NCI-H2171 treated with DMSO at 0.1 percent for 48 hours (cell line): Measurements from ENCODE around the gene C10orf71.

Experiments
- DNase-seq: peaks from one replicate; lab custom pipeline; 2025; lab: John Stamatoyannopoulos, UW

C10orf71 gene

GRCh38 chr10:49318755-49319154 lies 19.8 kb downstream of the C10orf71 start:
- no peak for DNase-seq

- no peak for DNase-seq
Observed at GRCh38 chr10:49319206-49319605, 20.2 kb downstream of the C10orf71 start.

- DNase-seq = no peak
Observed at GRCh38 chr10:49320191-49320590, 21.2 kb downstream of the C10orf71 start.

GRCh38 chr10:49321021-49321420 lies 22.1 kb downstream of the C10orf71 start:
- DNase-seq = no peak

- no peak for DNase-seq
Observed at GRCh38 chr10:49322371-49323170, 23.6 kb downstream of the C10orf71 start.

- no peak for DNase-seq
Observed at GRCh38 chr10:49323171-49323895, 24.4 kb downstream of the C10orf71 start.

- no peak for DNase-seq
Observed at GRCh38 chr10:49323896-49324270, 24.9 kb downstream of the C10orf71 start.

GRCh38 chr10:49324711-49325110 lies 25.7 kb downstream of the C10orf71 start:
- DNase-seq = no peak

GRCh38 chr10:49325131-49325915 lies 26.4 kb downstream of the C10orf71 start:
- DNase-seq = no peak

GRCh38 chr10:49325916-49326783 lies 27.2 kb downstream of the C10orf71 start:
- no peak for DNase-seq

- DNase-seq = no peak
Observed at GRCh38 chr10:49327036-49327813, 28.3 kb downstream of the C10orf71 start.

GRCh38 chr10:49328401-49329145 lies 29.6 kb downstream of the C10orf71 start:
- DNase-seq = no peak

GRCh38 chr10:49329146-49329505 lies 30.2 kb downstream of the C10orf71 start:
- no peak for DNase-seq

GRCh38 chr10:49330127-49330665 lies 31.2 kb downstream of the C10orf71 start:
- DNase-seq = no peak

- no peak for DNase-seq
Observed at GRCh38 chr10:49331431-49331830, 32.5 kb downstream of the C10orf71 start.

- no peak for DNase-seq
Observed at GRCh38 chr10:49332333-49332732, 33.4 kb downstream of the C10orf71 start.

GRCh38 chr10:49332768-49333167 lies 33.8 kb downstream of the C10orf71 start:
- no peak for DNase-seq

GRCh38 chr10:49333192-49333591 lies 34.2 kb downstream of the C10orf71 start:
- no peak for DNase-seq

- DNase-seq = no peak
Observed at GRCh38 chr10:49334964-49335363, 36.0 kb downstream of the C10orf71 start.
